AG09309 (cell line): ENCODE measurements around the gene PRDM1.

Source experiments
- DNase-seq: peaks from one replicate; pipeline ENCODE4 v3.0.0-alpha.2; 2010; ENCODE audit warnings: low read depth
- H3K4me3 ChIP-seq: 2 replicates; pipeline ENCODE4 v1.5.1; 2011; ENCODE audit warnings: mild to moderate bottlenecking, low read depth, low read length, moderate library complexity; ENCODE audit not compliant: control insufficient read depth
- TF ChIP-seq, protein P1 (sequence below): IDR thresholded peaks from 2 replicates; pipeline ENCODE4 v1.5.1; 2011; ENCODE audit warnings: mild to moderate bottlenecking, low read depth, low read length, inconsistent platforms; ENCODE audit not compliant: insufficient read depth, control insufficient read depth; ENCODE audit errors: missing control alignments

Gene PRDM1

DNA sequence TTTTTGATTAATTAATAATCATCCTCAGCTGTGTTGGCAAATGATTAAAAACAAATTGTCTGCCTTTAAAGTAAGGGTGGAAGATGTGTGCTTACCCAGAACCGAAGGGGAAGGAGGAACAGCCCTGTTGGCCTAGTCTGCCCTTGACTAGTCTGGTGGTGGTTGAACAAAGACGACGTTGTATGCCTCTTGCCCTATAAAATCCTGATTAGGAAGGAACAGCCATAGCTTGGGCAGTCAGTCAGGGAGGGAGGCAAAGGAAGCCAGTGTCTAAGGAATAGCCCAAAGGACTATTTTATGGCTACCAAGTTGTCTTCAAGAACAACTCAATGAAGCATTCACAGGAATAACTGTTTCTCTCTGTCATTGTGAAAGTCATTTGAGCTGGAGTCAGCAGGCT is 70.7 kb downstream of the PRDM1 start:
- DNase-seq = no peak
- TF ChIP-seq, protein P1, sequence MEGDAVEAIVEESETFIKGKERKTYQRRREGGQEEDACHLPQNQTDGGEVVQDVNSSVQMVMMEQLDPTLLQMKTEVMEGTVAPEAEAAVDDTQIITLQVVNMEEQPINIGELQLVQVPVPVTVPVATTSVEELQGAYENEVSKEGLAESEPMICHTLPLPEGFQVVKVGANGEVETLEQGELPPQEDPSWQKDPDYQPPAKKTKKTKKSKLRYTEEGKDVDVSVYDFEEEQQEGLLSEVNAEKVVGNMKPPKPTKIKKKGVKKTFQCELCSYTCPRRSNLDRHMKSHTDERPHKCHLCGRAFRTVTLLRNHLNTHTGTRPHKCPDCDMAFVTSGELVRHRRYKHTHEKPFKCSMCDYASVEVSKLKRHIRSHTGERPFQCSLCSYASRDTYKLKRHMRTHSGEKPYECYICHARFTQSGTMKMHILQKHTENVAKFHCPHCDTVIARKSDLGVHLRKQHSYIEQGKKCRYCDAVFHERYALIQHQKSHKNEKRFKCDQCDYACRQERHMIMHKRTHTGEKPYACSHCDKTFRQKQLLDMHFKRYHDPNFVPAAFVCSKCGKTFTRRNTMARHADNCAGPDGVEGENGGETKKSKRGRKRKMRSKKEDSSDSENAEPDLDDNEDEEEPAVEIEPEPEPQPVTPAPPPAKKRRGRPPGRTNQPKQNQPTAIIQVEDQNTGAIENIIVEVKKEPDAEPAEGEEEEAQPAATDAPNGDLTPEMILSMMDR = no peak
- H3K4me3 ChIP-seq = no peak overlapping the region

GRCh38 chr6:106158816-106159215 is 72.7 kb downstream of the PRDM1 start:
- DNase-seq = no peak
- no peak overlapping the region for H3K4me3 ChIP-seq
- TF ChIP-seq, protein P1 = no peak
